HL-60 (cell line): ENCODE data around the gene STT3B.

Experiments
- GABPA ChIP-seq: IDR thresholded peaks from 2 replicates; pipeline ENCODE4 v1.6.1; 2012; ENCODE audit warnings: low read depth
- POLR2AphosphoS5 ChIP-seq: IDR thresholded peaks from 2 replicates; pipeline ENCODE4 v1.6.1; 2012; ENCODE audit warnings: low read depth
- TF ChIP-seq, protein P1 (sequence below): IDR thresholded peaks from one replicate; pipeline ENCODE4 v1.5.1; 2011; ENCODE audit warnings: low read length, control low read depth, inconsistent platforms; ENCODE audit not compliant: insufficient read depth
- TF ChIP-seq, protein P2 (sequence below): IDR thresholded peaks from 2 replicates; pipeline ENCODE4 v1.6.1; 2012; ENCODE audit warnings: low read depth; ENCODE audit not compliant: insufficient replicate concordance

DNA sequence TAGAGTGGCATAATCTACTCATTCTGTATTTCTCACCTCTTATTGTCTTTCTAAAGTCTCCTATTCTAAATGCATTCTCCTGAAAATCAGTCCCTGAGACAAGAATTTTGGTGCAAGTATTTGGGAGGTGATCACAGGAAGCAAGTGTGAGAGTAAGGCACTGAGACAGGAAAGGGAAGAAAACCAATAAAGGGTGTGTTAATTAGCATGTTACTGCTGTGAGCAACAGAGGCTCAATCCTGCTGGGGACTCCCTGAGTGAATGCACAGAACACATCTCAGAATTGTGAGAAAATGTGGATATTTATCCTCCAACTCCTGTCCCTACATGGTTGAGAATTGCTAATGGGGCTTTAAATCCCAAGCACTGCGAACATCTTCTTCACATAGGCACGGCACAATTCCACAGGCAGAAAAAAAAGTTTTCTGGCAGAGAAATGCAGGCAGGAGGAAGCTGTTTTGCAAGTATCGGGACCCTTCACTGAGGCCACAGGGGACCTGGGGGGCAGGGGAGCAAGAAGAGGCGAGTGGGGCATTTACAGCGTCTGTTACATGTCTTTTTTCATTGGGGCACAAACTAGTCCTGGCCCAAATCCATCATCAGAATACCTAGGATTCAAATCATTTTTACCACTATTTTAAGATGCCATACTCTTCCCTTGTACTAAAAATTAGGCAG is 27.2 kb upstream of the STT3B start:
- TF ChIP-seq, protein P1, sequence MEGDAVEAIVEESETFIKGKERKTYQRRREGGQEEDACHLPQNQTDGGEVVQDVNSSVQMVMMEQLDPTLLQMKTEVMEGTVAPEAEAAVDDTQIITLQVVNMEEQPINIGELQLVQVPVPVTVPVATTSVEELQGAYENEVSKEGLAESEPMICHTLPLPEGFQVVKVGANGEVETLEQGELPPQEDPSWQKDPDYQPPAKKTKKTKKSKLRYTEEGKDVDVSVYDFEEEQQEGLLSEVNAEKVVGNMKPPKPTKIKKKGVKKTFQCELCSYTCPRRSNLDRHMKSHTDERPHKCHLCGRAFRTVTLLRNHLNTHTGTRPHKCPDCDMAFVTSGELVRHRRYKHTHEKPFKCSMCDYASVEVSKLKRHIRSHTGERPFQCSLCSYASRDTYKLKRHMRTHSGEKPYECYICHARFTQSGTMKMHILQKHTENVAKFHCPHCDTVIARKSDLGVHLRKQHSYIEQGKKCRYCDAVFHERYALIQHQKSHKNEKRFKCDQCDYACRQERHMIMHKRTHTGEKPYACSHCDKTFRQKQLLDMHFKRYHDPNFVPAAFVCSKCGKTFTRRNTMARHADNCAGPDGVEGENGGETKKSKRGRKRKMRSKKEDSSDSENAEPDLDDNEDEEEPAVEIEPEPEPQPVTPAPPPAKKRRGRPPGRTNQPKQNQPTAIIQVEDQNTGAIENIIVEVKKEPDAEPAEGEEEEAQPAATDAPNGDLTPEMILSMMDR, result no peak
- TF ChIP-seq, protein P2, sequence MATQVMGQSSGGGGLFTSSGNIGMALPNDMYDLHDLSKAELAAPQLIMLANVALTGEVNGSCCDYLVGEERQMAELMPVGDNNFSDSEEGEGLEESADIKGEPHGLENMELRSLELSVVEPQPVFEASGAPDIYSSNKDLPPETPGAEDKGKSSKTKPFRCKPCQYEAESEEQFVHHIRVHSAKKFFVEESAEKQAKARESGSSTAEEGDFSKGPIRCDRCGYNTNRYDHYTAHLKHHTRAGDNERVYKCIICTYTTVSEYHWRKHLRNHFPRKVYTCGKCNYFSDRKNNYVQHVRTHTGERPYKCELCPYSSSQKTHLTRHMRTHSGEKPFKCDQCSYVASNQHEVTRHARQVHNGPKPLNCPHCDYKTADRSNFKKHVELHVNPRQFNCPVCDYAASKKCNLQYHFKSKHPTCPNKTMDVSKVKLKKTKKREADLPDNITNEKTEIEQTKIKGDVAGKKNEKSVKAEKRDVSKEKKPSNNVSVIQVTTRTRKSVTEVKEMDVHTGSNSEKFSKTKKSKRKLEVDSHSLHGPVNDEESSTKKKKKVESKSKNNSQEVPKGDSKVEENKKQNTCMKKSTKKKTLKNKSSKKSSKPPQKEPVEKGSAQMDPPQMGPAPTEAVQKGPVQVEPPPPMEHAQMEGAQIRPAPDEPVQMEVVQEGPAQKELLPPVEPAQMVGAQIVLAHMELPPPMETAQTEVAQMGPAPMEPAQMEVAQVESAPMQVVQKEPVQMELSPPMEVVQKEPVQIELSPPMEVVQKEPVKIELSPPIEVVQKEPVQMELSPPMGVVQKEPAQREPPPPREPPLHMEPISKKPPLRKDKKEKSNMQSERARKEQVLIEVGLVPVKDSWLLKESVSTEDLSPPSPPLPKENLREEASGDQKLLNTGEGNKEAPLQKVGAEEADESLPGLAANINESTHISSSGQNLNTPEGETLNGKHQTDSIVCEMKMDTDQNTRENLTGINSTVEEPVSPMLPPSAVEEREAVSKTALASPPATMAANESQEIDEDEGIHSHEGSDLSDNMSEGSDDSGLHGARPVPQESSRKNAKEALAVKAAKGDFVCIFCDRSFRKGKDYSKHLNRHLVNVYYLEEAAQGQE, result no peak
- TF ChIP-seq POLR2AphosphoS5 (no peak), GABPA (no peak)
